Stimulated activated CD4-positive, alpha-beta T cell treated with anti-CD3 and anti-CD28 coated beads, TNF-alpha, amount 100 ng/mL, for 24 hours (primary cell): ENCODE results near the gene DBNL.

ENCODE experiments used
- DNase-seq, 3 experiments: peaks; one replicate each; pipeline ENCODE4 v3.0.0-alpha.2; 2020; ENCODE audit warnings: low read depth in 3 of 3

The DBNL gene

DNA sequence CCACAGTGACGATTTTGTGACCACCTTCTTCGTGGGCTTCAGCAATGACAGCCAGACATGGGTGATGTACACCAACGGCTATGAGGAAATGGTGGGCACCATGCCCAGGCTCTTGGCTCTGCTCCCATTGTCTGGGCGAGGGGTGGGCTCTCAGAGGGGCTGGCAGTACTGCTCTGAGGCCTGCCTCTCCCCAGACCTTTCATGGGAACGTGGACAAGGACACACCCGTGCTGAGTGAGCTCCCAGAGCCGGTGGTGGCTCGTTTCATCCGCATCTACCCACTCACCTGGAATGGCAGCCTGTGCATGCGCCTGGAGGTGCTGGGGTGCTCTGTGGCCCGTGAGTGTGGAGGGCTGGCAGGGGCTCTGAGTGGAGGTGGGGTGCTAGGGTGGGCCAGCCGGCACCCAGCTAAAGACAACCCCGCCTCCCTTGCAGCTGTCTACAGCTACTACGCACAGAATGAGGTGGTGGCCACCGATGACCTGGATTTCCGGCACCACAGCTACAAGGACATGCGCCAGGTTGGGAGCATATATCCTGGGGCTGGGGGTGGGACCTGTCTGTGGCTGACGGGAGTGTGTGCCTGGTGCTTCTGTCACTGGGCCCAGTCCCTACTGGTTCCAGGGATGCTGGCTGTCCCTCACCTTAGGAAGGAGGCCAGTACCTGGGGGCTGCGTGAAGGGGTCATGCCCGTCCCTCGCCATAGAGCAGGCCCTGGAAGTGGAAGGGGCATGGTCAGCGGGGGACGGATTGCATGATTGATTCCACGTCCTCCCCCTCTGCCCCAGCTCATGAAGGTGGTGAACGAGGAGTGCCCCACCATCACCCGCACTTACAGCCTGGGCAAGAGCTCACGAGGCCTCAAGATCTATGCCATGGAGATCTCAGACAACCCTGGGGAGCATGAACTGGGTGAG, 66.5 kb downstream of the DBNL start:
- no peak for DNase-seq
